HCT116 (cell line): ENCODE results near the gene NDE1. TPM values are rescaled to one million over a fixed set of nuclear protein-coding genes. Genes with fewer than 3 reads are reported as not detected.

ENCODE experiments used
- ATAC-seq: fragments of 200-7000 bp; cut with Tn5 transposase; 2 replicates; pipeline ENCODE4 v1.9.1; 2020; ENCODE audit warnings: mild to moderate bottlenecking, moderate library complexity
- BruUV-seq: library from RNA; stranded (reverse); fragments of 400-500 nt; replicated peaks from 2 replicates; lab custom pipeline; 2021; lab: Mats Ljungman, UMichigan
- CTCF ChIA-PET: fragments of 300-600 bp; sonication (Branson Sonifier 250); formaldehyde crosslinking; loops from one replicate; lab custom pipeline; 2021; ENCODE audit warnings: antibody characterized with exemption; lab: Charles Lee
- POLR2A ChIA-PET: fragments of 300-600, 350-600 bp; sonication (Branson Sonifier 250); formaldehyde crosslinking; loops from one replicate; lab custom pipeline; 2021; ENCODE audit warnings: antibody characterized with exemption; lab: Charles Lee
- RAD21 ChIA-PET, 2 experiments: fragments of 300-600 bp; sonication (Branson Sonifier 250); formaldehyde crosslinking; loops; one replicate each; lab custom pipeline; 2023; ENCODE audit warnings: low total read pairs in 2 of 2; ENCODE audit not compliant: uncharacterized antibody in 2 of 2, unreplicated experiment in 2 of 2, low non-redundant PET in 1 of 2; lab: Charles Lee
- DNase-seq: peaks from one replicate; pipeline ENCODE4 v3.0.0-alpha.2; 2010; ENCODE audit warnings: low read depth, low spot score
- H2AFZ ChIP-seq: fragments of 200-600 bp; shearing (Covaris generic), sonication (generic); 2 replicates; pipeline ENCODE4 v1.6.1; 2017; ENCODE audit warnings: low read depth, mixed run types, mixed read lengths, antibody characterized with exemption, low read length; ENCODE audit not compliant: poor library complexity, severe bottlenecking
- H3K27ac ChIP-seq: 2 replicates; pipeline ENCODE4 v1.5.1; 2012; ENCODE audit warnings: low read depth, low read length
- H3K27me3 ChIP-seq: fragments of 200-600 bp; sonication (generic); 2 replicates; pipeline ENCODE4 v1.6.1; 2016; ENCODE audit warnings: mixed run types, low read length, mixed read lengths; ENCODE audit not compliant: insufficient read depth
- H3K36me3 ChIP-seq, 2 experiments: fragments of 200-500 bp in 1 of 2; fragments of 200-600 bp in 1 of 2; sonication (Bioruptor generic) in 1 of 2; sonication (generic) in 1 of 2; 2 replicates each; pipeline versions ENCODE4 v1.5.1 to v1.6.1; 2014 to 2016; ENCODE audit warnings: low read length in 2 of 2, inconsistent platforms in 1 of 2, mixed read lengths in 1 of 2, mixed run types in 1 of 2; ENCODE audit not compliant: insufficient read depth in 2 of 2, control insufficient read depth in 1 of 2
- H3K4me1 ChIP-seq, 2 experiments: fragments of 200-600 bp in 1 of 2; sonication (generic) in 1 of 2; 2 replicates each; pipeline versions ENCODE4 v1.5.1 to v1.6.1; 2012 to 2017; ENCODE audit warnings: low read length in 2 of 2, inconsistent platforms in 1 of 2, mild to moderate bottlenecking in 1 of 2, mixed read lengths in 1 of 2, mixed run types in 1 of 2, moderate library complexity in 1 of 2; ENCODE audit not compliant: insufficient read depth in 2 of 2, control insufficient read depth in 1 of 2
- H3K4me2 ChIP-seq: fragments of 200-600 bp; sonication (generic); 2 replicates; pipeline ENCODE4 v1.6.1; 2017; ENCODE audit warnings: mixed run types, low read length, mixed read lengths
- H3K4me3 ChIP-seq, 2 experiments: fragments of 200-600 bp in 1 of 2; sonication (generic) in 1 of 2; replicated peaks in 1 of 2; 2 replicates each; pipeline ENCODE4 v1.5.1; 2011 to 2016; ENCODE audit warnings: low read length in 2 of 2, control low read depth in 1 of 2, low read depth in 1 of 2, mild to moderate bottlenecking in 1 of 2, mixed read lengths in 1 of 2, mixed run types in 1 of 2
- H3K79me2 ChIP-seq: fragments of 200-600 bp; sonication (generic); 2 replicates; pipeline ENCODE4 v1.6.1; 2017; ENCODE audit warnings: mild to moderate bottlenecking, mixed run types, low read length, moderate library complexity, mixed read lengths; ENCODE audit not compliant: insufficient read depth
- H3K9ac ChIP-seq: fragments of 200-600 bp; sonication (generic); 2 replicates; pipeline ENCODE4 v1.6.1; 2016; ENCODE audit warnings: low read length, mixed read lengths
- H3K9me2 ChIP-seq: fragments of 200-600 bp; sonication (generic), shearing (Covaris generic); 2 replicates; pipeline ENCODE4 v1.6.1; 2017; ENCODE audit warnings: mixed run types, mild to moderate bottlenecking, moderate library complexity; ENCODE audit not compliant: insufficient read depth
- H3K9me3 ChIP-seq, 2 experiments: fragments of 200-500 bp in 1 of 2; fragments of 200-600 bp in 1 of 2; sonication (Bioruptor generic) in 1 of 2; sonication (generic) in 1 of 2; 2 replicates each; pipeline ENCODE4 v1.6.1; 2014 to 2017; ENCODE audit warnings: low read length in 2 of 2, mixed read lengths in 2 of 2, inconsistent platforms in 1 of 2, low read depth in 1 of 2, mild to moderate bottlenecking in 1 of 2, mixed run types in 1 of 2, moderate library complexity in 1 of 2; ENCODE audit not compliant: control insufficient read depth in 1 of 2, insufficient read depth in 1 of 2
- H4K20me1 ChIP-seq: fragments of 200-600 bp; sonication (generic), shearing (Covaris generic); 2 replicates; pipeline ENCODE4 v1.6.1; 2017; ENCODE audit warnings: mixed run types, mild to moderate bottlenecking, moderate library complexity; ENCODE audit not compliant: insufficient read depth
- CEBPB ChIP-seq: IDR thresholded peaks from 2 replicates; pipeline ENCODE4 v1.6.1; 2012; ENCODE audit warnings: low read depth
- EGR1 ChIP-seq: IDR thresholded peaks from 2 replicates; pipeline ENCODE4 v1.6.1; 2012; ENCODE audit warnings: low read depth
- EZH2 ChIP-seq: fragments of 200-600 bp; sonication (generic); IDR thresholded peaks from 2 replicates; pipeline ENCODE4 v1.6.1; 2017; ENCODE audit warnings: antibody characterized with exemption, mixed run types
- FOSL1 ChIP-seq: IDR thresholded peaks from 2 replicates; pipeline ENCODE4 v1.6.1; 2012; ENCODE audit warnings: low read depth
- JUND ChIP-seq: IDR thresholded peaks from 2 replicates; pipeline ENCODE4 v1.6.1; 2012
- POLR2A ChIP-seq: IDR thresholded peaks from 2 replicates; pipeline ENCODE4 v1.7.0; 2011; ENCODE audit warnings: borderline replicate concordance; ENCODE audit not compliant: insufficient read depth, insufficient read length; ENCODE audit errors: extremely low read depth
- RAD21 ChIP-seq: IDR thresholded peaks from 2 replicates; pipeline ENCODE4 v1.6.1; 2012; ENCODE audit warnings: low read depth, mild to moderate bottlenecking
- SIN3A ChIP-seq: IDR thresholded peaks from 2 replicates; pipeline ENCODE4 v1.6.1; 2012; ENCODE audit warnings: low read depth
- SP1 ChIP-seq: IDR thresholded peaks from 2 replicates; pipeline ENCODE4 v1.6.1; 2012; ENCODE audit warnings: low read depth
- TCF7L2 ChIP-seq: IDR thresholded peaks from 2 replicates; pipeline ENCODE4 v1.7.0; 2011; ENCODE audit warnings: borderline replicate concordance, inconsistent platforms; ENCODE audit not compliant: insufficient read depth, insufficient read length; ENCODE audit errors: extremely low read depth
- YY1 ChIP-seq: IDR thresholded peaks from 2 replicates; pipeline ENCODE4 v1.6.1; 2011; ENCODE audit warnings: low read length, low read depth, moderate library complexity, mild to moderate bottlenecking; ENCODE audit not compliant: insufficient replicate concordance; ENCODE audit errors: extremely low read depth
- ZFX ChIP-seq: fragments of 450-650 bp; IDR thresholded peaks from 2 replicates; pipeline ENCODE4 v1.6.1; 2017
- intact Hi-C: fragments of 100-400 bp; cut with micrococcal nuclease; formaldehyde crosslinking; loops from 2 replicates; pipeline ENCODE4 v1.10.0; 2022
- total RNA-seq: library from RNA; stranded (reverse); gene quantifications from one replicate; pipeline ENCODE4 v1.2.1, GENCODE V29; 2021; ENCODE audit not compliant: unreplicated experiment
- TF ChIP-seq, protein P1 (sequence below), 3 experiments: fragments of 200-600 bp in 1 of 3; sonication (generic) in 1 of 3; IDR thresholded peaks in 2 of 3; conservative IDR thresholded peaks in 1 of 3; 2 replicates each; pipeline ENCODE4 v1.5.1; 2012 to 2017; ENCODE audit warnings: low read depth in 2 of 3, low read length in 2 of 3, antibody characterized with exemption in 1 of 3, borderline replicate concordance in 1 of 3, control low read depth in 1 of 3, mild to moderate bottlenecking in 1 of 3, mixed read lengths in 1 of 3, mixed run types in 1 of 3, moderate library complexity in 1 of 3; ENCODE audit not compliant: insufficient read depth in 1 of 3

The NDE1 gene
- total RNA-seq, 1 experiment from 2014 or later = 103 TPM

DNA sequence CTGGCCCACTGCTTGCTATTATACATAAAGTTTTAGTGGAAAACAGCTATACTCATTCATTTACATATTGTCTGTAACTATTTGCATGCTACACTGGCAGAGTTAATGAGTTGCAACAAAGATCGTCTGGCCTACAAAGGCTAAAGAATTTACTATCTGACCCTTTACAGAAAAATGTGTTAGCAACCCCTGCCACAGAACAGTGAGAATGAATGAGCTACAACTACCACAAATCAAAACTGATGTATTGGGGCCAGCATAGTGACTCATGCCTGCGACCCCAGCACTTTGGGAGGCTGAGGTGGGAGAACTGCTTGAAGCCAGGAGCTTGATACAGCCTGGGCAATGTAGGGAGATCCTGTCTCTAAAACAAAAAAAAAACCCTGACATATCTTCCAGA is 114.1 kb downstream of the NDE1 start:
- Histone ChIP-seq H3K9me2 (no peaks in the 10 kb centered on the region), H2AFZ (no peak overlapping the region), H3K4me3 (no peak overlapping the region), H3K79me2 (no peaks in the 10 kb centered on the region), H3K9ac (no peak overlapping the region), H3K9me3 (no peaks in the 10 kb centered on the region), H3K27me3 (no peaks in the 10 kb centered on the region), H4K20me1 (no peaks in the 10 kb centered on the region), H3K36me3 (no peaks in the 10 kb centered on the region), H3K27ac (no peak overlapping the region), H3K4me1 (peaks cover 0 to 3% of the 10 kb centered on the region in 2 experiments; a peak in 2 of 4 replicates), H3K4me2 (no peak overlapping the region)
- ChIA-PET CTCF (no interaction called here), RAD21 (interaction anchor here in 1 of 2 experiments (0.6 kb wide), 1 partner anchor 351 kb away, joined by 4 read pairs; no protein-coding TSS in a partner anchor), POLR2A (no interaction called here)
- DNase-seq = no peak
- intact Hi-C loops = loop anchor here (10.0 kb wide), 1 partner anchor 59 kb away; no protein-coding TSS in a partner anchor
- BruUV-seq = no TSS peak
- TF ChIP-seq, protein P1, sequence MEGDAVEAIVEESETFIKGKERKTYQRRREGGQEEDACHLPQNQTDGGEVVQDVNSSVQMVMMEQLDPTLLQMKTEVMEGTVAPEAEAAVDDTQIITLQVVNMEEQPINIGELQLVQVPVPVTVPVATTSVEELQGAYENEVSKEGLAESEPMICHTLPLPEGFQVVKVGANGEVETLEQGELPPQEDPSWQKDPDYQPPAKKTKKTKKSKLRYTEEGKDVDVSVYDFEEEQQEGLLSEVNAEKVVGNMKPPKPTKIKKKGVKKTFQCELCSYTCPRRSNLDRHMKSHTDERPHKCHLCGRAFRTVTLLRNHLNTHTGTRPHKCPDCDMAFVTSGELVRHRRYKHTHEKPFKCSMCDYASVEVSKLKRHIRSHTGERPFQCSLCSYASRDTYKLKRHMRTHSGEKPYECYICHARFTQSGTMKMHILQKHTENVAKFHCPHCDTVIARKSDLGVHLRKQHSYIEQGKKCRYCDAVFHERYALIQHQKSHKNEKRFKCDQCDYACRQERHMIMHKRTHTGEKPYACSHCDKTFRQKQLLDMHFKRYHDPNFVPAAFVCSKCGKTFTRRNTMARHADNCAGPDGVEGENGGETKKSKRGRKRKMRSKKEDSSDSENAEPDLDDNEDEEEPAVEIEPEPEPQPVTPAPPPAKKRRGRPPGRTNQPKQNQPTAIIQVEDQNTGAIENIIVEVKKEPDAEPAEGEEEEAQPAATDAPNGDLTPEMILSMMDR (IDR thresholded peaks at IDR 0.05 in 2 of 3, conservative IDR thresholded peaks at IDR 0.05 in 1 of 3; ENCODE audit: borderline replicate concordance in 1 of 3, insufficient read depth in 1 of 3, low read depth in 2 of 3, low read length in 2 of 3) = no peak
- TF ChIP-seq YY1 = no peak
- TF ChIP-seq RAD21 = no peak
- TF ChIP-seq EGR1 = no peak
- TF ChIP-seq POLR2A = no peak
- no peak for TF ChIP-seq SP1
- no peak for TF ChIP-seq FOSL1
- TF ChIP-seq TCF7L2 = no peak
- no peak for TF ChIP-seq ZFX
- TF ChIP-seq CEBPB = no peak
- no peak for TF ChIP-seq JUND
- TF ChIP-seq SIN3A = no peak
- TF ChIP-seq EZH2 = no peak
- ATAC-seq = no peak
